Body of pancreas (tissue), 4 donors: ENCODE measurements around the gene KDF1. TPM values are rescaled to one million over a fixed set of nuclear protein-coding genes. Genes with fewer than 3 reads are reported as not detected.

Experiments used
- ATAC-seq: fragments of 150-250 bp; one replicate; pipeline ENCODE4 v1.9.1; 2016
- DNase-seq, 4 donors: peaks; one replicate each; pipeline ENCODE4 v3.0.0-alpha.2; 2019
- H3K27ac ChIP-seq, 4 donors: fragments of 200-600 bp; sonication (generic); 1 replicate in 3 of 4; 2 replicates in 1 of 4; pipeline versions ENCODE4 v1.5.1 to v1.6.1; 2016 to 2019; ENCODE audit warnings: mild to moderate bottlenecking in 1 of 4, mixed read lengths in 1 of 4, moderate library complexity in 1 of 4
- H3K27me3 ChIP-seq, 2 donors: fragments of 200-600 bp; sonication (generic); one replicate each; pipeline ENCODE4 v1.6.0; 2016; ENCODE audit warnings: mild to moderate bottlenecking in 1 of 2
- H3K36me3 ChIP-seq, 2 donors: fragments of 200-600 bp; sonication (generic); replicated peaks in 1 of 2; 2 replicates each; pipeline ENCODE4 v1.5.1; 2016; ENCODE audit warnings: low read depth in 2 of 2; ENCODE audit not compliant: insufficient read depth in 1 of 2
- H3K4me1 ChIP-seq: fragments of 200-600 bp; sonication (generic); one replicate; pipeline ENCODE4 v1.6.0; 2016
- H3K4me3 ChIP-seq, 2 donors: fragments of 200-600 bp; sonication (generic); 1 replicate in 1 of 2; 2 replicates in 1 of 2; pipeline ENCODE4 v1.5.1; 2016 to 2019
- H3K9me3 ChIP-seq, 3 donors: fragments of 200-600 bp; sonication (generic); 1 replicate in 2 of 3; 2 replicates in 1 of 3; pipeline ENCODE4 v1.5.1; 2016
- CTCF ChIP-seq, 7 experiments: fragments of 450-650 bp in 4 of 7; fragments of 200-600 bp in 3 of 7; sonication (generic) in 3 of 7; IDR thresholded peaks; one replicate each; pipeline ENCODE4 v1.5.1; 2016 to 2019; ENCODE audit warnings: antibody characterized with exemption in 7 of 7
- POLR2A ChIP-seq, 3 donors: fragments of 450-650 bp; IDR thresholded peaks; one replicate each; pipeline ENCODE4 v1.6.1; 2016; ENCODE audit warnings: antibody characterized with exemption in 3 of 3, mild to moderate bottlenecking in 2 of 3
- WGBS, 2 donors: methylation state at CpG; one replicate each; pipeline ENCODE4 v1.1.5; 2017; 5-methylcytosine and 5-hydroxymethylcytosine counted together
- intact Hi-C: fragments of 100-400 bp; cut with DNase I; formaldehyde crosslinking; loops from one replicate; pipeline ENCODE4 v1.15.1; 2023
- total RNA-seq, 2 donors: library from RNA; depleted of rRNA; stranded (reverse); fragments of >200 nt; gene quantifications; one replicate each; pipeline ENCODE4 v1.1.0, GENCODE V29; 2016

Gene KDF1
- total RNA-seq, 2 donors from 2014 or later: 13.8 to 18.7 TPM

- DNase-seq: peak in 2 of 4 donors; percentile 10 to 43
- ATAC-seq: no peak
- peaks cover 68% of the 10 kb centered on the region for H3K4me1 ChIP-seq
Observed at GRCh38 chr1:27005648-27006496, 45.6 kb upstream of the KDF1 start.

GRCh38 chr1:27005166-27005530 is 44.9 kb upstream of the KDF1 start:
- no peak for DNase-seq
- Histone ChIP-seq H3K36me3 (no peaks in the 10 kb centered on the region), H3K9me3 (no peaks in the 10 kb centered on the region), H3K4me3 (no peak overlapping the region), H3K27ac (no peak overlapping the region), H3K27me3 (no peaks in the 10 kb centered on the region), H3K4me1 (peaks cover 68% of the 10 kb centered on the region)
- no peak for ATAC-seq
- intact Hi-C loops: no loop called here
- no peak for TF ChIP-seq POLR2A (IDR thresholded peaks at IDR 0.05)
- no peak for TF ChIP-seq CTCF (IDR thresholded peaks at IDR 0.05)
- WGBS, 2 donors: 80 to 86% methylated on average over 2 to 3 of the region's 3 CpGs

More at GRCh38 chr1:27005648-27006496, 45.6 kb upstream of the KDF1 start:
- Histone ChIP-seq H3K36me3 (no peaks in the 10 kb centered on the region), H3K9me3 (no peaks in the 10 kb centered on the region), H3K27me3 (no peaks in the 10 kb centered on the region), H3K4me3 (no peak overlapping the region), H3K27ac (peak overlapping the region in 1 of 4 donors; percentile 1)
- 85 to 86% methylated on average over 41 to 42 of the region's 48 CpGs for WGBS, 2 donors
- intact Hi-C loops: no loop called here
- TF ChIP-seq POLR2A (IDR thresholded peaks at IDR 0.05) (no peak), CTCF (IDR thresholded peaks at IDR 0.05) (no peak)

GRCh38 chr1:27004471-27005165 is 44.4 kb upstream of the KDF1 start:
- H3K4me3 ChIP-seq: no peak overlapping the region
- WGBS, 2 donors: 57 to 62% methylated on average over 8 to 10 of the region's 10 CpGs
- no peaks in the 10 kb centered on the region for H3K27me3 ChIP-seq
- no peak overlapping the region for H3K27ac ChIP-seq
- intact Hi-C loops: no loop called here
- no peaks in the 10 kb centered on the region for H3K9me3 ChIP-seq
- no peak for ATAC-seq
- H3K4me1 ChIP-seq: peaks cover 68% of the 10 kb centered on the region
- no peaks in the 10 kb centered on the region for H3K36me3 ChIP-seq
- DNase-seq: peak in 3 of 4 donors; percentile 38 to 53 (median 44)
- no peak for TF ChIP-seq POLR2A (IDR thresholded peaks at IDR 0.05)
- no peak for TF ChIP-seq CTCF (IDR thresholded peaks at IDR 0.05)

GRCh38 chr1:27003745-27004470 is 43.6 kb upstream of the KDF1 start:
- peaks cover 68% of the 10 kb centered on the region for H3K4me1 ChIP-seq
- intact Hi-C loops: no loop called here
- H3K27ac ChIP-seq: no peak overlapping the region
- no peak for ATAC-seq
- no peaks in the 10 kb centered on the region for H3K36me3 ChIP-seq
- no peak overlapping the region for H3K4me3 ChIP-seq
- no peak for DNase-seq
- 56 to 83% methylated on average over 3 to 7 of the region's 7 CpGs for WGBS, 2 donors
- H3K27me3 ChIP-seq: no peaks in the 10 kb centered on the region
- H3K9me3 ChIP-seq: no peaks in the 10 kb centered on the region
- no peak for TF ChIP-seq POLR2A (IDR thresholded peaks at IDR 0.05)
- no peak for TF ChIP-seq CTCF (IDR thresholded peaks at IDR 0.05)
